Stomach (tissue), 4 donors: ENCODE data around the gene GLB1L2.

ENCODE experiments used
- CTCF ChIP-seq, 7 experiments: fragments of 450-650 bp in 4 of 7; fragments of 200-600 bp in 3 of 7; sonication (generic) in 3 of 7; IDR thresholded peaks; one replicate each; pipeline ENCODE4 v1.5.1; 2016 to 2019; ENCODE audit warnings: antibody characterized with exemption in 7 of 7, control low read depth in 2 of 7, mild to moderate bottlenecking in 1 of 7
- EP300 ChIP-seq: sonication (generic); formaldehyde crosslinking; IDR thresholded peaks from one replicate; pipeline ENCODE4 v1.6.1; 2017; ENCODE audit warnings: antibody characterized with exemption
- POLR2A ChIP-seq, 4 donors: fragments of 450-650 bp; IDR thresholded peaks; one replicate each; pipeline ENCODE4 v1.6.1; 2016; ENCODE audit warnings: antibody characterized with exemption in 4 of 4, control low read depth in 2 of 4, mild to moderate bottlenecking in 1 of 4, moderate library complexity in 1 of 4
- POLR2AphosphoS5 ChIP-seq, 3 donors: sonication (generic); formaldehyde crosslinking; IDR thresholded peaks; one replicate each; pipeline ENCODE4 v1.6.1; 2016; ENCODE audit warnings: antibody characterized with exemption in 3 of 3

DNA sequence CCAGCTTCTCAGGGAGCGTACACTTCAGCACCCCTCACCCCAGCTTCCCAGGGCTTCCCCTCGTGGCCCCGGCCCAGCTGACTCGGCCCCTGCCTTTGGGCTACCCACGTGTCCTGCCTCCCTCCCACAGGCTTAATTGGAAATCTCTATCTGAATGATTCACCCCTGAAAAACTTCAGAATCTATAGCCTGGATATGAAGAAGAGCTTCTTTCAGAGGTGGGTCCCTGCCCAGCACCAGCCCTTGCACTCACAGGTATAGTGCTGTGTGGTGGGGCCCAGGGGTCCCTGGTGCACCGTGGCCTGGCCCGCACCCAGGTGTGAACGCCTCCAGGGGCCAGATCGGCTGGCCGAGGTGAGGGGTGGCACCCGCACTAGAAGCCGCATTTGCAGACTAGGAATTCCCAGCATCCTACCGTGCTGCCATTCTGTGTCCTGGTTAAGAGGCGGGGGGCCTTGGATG lies 41.8 kb downstream of the GLB1L2 start:
- no peak for TF ChIP-seq POLR2A (IDR thresholded peaks at IDR 0.05)
- no peak for TF ChIP-seq CTCF (IDR thresholded peaks at IDR 0.05)
- TF ChIP-seq POLR2AphosphoS5 (IDR thresholded peaks at IDR 0.05), result no peak
- no peak for TF ChIP-seq EP300
